WTC11 (cell line): ENCODE data around the gene GSX1. TPM values are rescaled to one million over a fixed set of nuclear protein-coding genes. Genes with fewer than 3 reads are reported as not detected.
A peak's percentile ranks its signal among the peaks of the same experiment; 100 is the strongest.
"Not testable (repeated sequence)": the region's sequence is repeated elsewhere in the genome, so short reads cannot be mapped to it uniquely, and the experiment has no call there.

Source experiments
- ATAC-seq: fragments of 200-7000 bp; cut with Tn5 transposase; 2 replicates; pipeline ENCODE4 v1.10.0; 2021; ENCODE audit warnings: mild to moderate bottlenecking, moderate library complexity
- CTCF ChIA-PET: fragments of 300-600 bp; sonication (Branson Sonifier 250); formaldehyde crosslinking; loops from one replicate; lab custom pipeline; 2021; ENCODE audit warnings: antibody characterized with exemption; lab: Charles Lee
- POLR2A ChIA-PET: fragments of 350-600 bp; sonication (Branson Sonifier 250); formaldehyde crosslinking; loops from one replicate; lab custom pipeline; 2021; ENCODE audit warnings: antibody characterized with exemption; lab: Charles Lee
- DNase-seq: peaks from one replicate; pipeline ENCODE4 v3.0.0; 2021; ENCODE audit warnings: low spot score
- H3K27ac Mint-ChIP-seq: 2 replicates; pipeline ENCODE4 v1.8.0; 2021; ENCODE audit warnings: mixed read lengths
- H3K27me3 Mint-ChIP-seq: 2 replicates; pipeline ENCODE4 v1.8.0; 2021; ENCODE audit warnings: low read depth, mild to moderate bottlenecking, moderate library complexity, mixed read lengths
- H3K36me3 Mint-ChIP-seq: 2 replicates; pipeline ENCODE4 v1.8.0; 2021; ENCODE audit warnings: mixed read lengths
- H3K4me1 Mint-ChIP-seq: 2 replicates; pipeline ENCODE4 v1.8.0; 2022; ENCODE audit warnings: mixed read lengths
- H3K4me3 Mint-ChIP-seq: 2 replicates; pipeline ENCODE4 v1.8.0; 2021; ENCODE audit warnings: mild to moderate bottlenecking, moderate library complexity, mixed read lengths
- H3K9me3 Mint-ChIP-seq: 2 replicates; pipeline ENCODE4 v1.8.0; 2021; ENCODE audit warnings: mixed read lengths
- ATF1 ChIP-seq: sonication (generic); formaldehyde crosslinking; IDR thresholded peaks from 2 replicates; pipeline ENCODE4 v1.8.1; 2023; ENCODE audit warnings: mild to moderate bottlenecking, moderate library complexity, missing genetic modification reagents
- E2F4 ChIP-seq: sonication (generic); formaldehyde crosslinking; IDR thresholded peaks from 2 replicates; pipeline ENCODE4 v1.8.1; 2022; ENCODE audit warnings: low read depth, mild to moderate bottlenecking, moderate library complexity, missing genetic modification reagents, borderline replicate concordance
- E2F5 ChIP-seq: sonication (generic); formaldehyde crosslinking; IDR thresholded peaks from 2 replicates; pipeline ENCODE4 v1.8.1; 2022; ENCODE audit warnings: mild to moderate bottlenecking, moderate library complexity, missing genetic modification reagents
- EMX1 ChIP-seq: fragments of 250-450 bp; sonication (Bioruptor Pico); IDR thresholded peaks from 2 replicates; pipeline ENCODE4 v1.8.0; 2021; ENCODE audit warnings: mild to moderate bottlenecking
- ETV6 ChIP-seq: sonication (generic); formaldehyde crosslinking; IDR thresholded peaks from 2 replicates; pipeline ENCODE4 v1.8.1; 2022; ENCODE audit warnings: mild to moderate bottlenecking, missing genetic modification reagents
- HMGXB4 ChIP-seq: sonication (generic); formaldehyde crosslinking; IDR thresholded peaks from 2 replicates; pipeline ENCODE4 v1.8.1; 2023; ENCODE audit warnings: mild to moderate bottlenecking, moderate library complexity, missing genetic modification reagents
- IRF2 ChIP-seq: sonication (generic); formaldehyde crosslinking; IDR thresholded peaks from 2 replicates; pipeline ENCODE4 v1.8.0; 2022; ENCODE audit warnings: low read depth, missing genetic modification reagents, borderline replicate concordance
- NR1H2 ChIP-seq: sonication (generic); formaldehyde crosslinking; IDR thresholded peaks from 2 replicates; pipeline ENCODE4 v1.9.0; 2021; ENCODE audit warnings: mild to moderate bottlenecking, moderate library complexity, missing genetic modification reagents
- RORB ChIP-seq: fragments of 250-450 bp; sonication (Bioruptor Pico); IDR thresholded peaks from 2 replicates; pipeline ENCODE4 v1.9.0; 2021; ENCODE audit warnings: mild to moderate bottlenecking
- SOX15 ChIP-seq: fragments of 250-450 bp; sonication (Bioruptor Pico); IDR thresholded peaks from 2 replicates; pipeline ENCODE4 v1.9.0; 2021; ENCODE audit warnings: mild to moderate bottlenecking
- TEAD1 ChIP-seq: sonication (generic); formaldehyde crosslinking; IDR thresholded peaks from 2 replicates; pipeline ENCODE4 v1.8.0; 2022; ENCODE audit warnings: mild to moderate bottlenecking, missing genetic modification reagents
- USF1 ChIP-seq: sonication (generic); formaldehyde crosslinking; IDR thresholded peaks from 2 replicates; pipeline ENCODE4 v1.8.0; 2022; ENCODE audit warnings: mild to moderate bottlenecking, missing genetic modification reagents
- ZNF121 ChIP-seq: sonication (generic); formaldehyde crosslinking; IDR thresholded peaks from 2 replicates; pipeline ENCODE4 v1.8.0; 2023; ENCODE audit warnings: missing genetic modification reagents
- ZNF219 ChIP-seq: sonication (generic); formaldehyde crosslinking; IDR thresholded peaks from 2 replicates; pipeline ENCODE4 v1.8.0; 2023; ENCODE audit warnings: missing genetic modification reagents, mild to moderate bottlenecking, borderline replicate concordance
- ZNF532 ChIP-seq: fragments of 250-450 bp; sonication (Bioruptor Pico); IDR thresholded peaks from 2 replicates; pipeline ENCODE4 v1.9.0; 2021; ENCODE audit warnings: mild to moderate bottlenecking, borderline replicate concordance
- ZSCAN18 ChIP-seq: fragments of 250-450 bp; sonication (Bioruptor Pico); IDR thresholded peaks from 2 replicates; pipeline ENCODE4 v2.1.2; 2022; ENCODE audit warnings: mild to moderate bottlenecking, moderate library complexity
- total RNA-seq: library from RNA; stranded (reverse); gene quantifications from 3 replicates; pipeline ENCODE4 v1.2.3, GENCODE V29; 2021

The GSX1 gene
- total RNA-seq, 1 experiment from 2014 or later, result not detected

GRCh38 chr13:27792393-27793218, at the start of gene GSX1 (continued):
- TF ChIP-seq E2F5, result no peak
- TF ChIP-seq SOX15 (CRISPR knock-in tag), result no peak
- TF ChIP-seq RORB, result no peak
- TF ChIP-seq ZNF532 (CRISPR knock-in tag), result no peak
- TF ChIP-seq ETV6, result no peak
- peak; percentile 63; the same call in 1 of the 2 replicates for TF ChIP-seq USF1 (CRISPR knock-in tag)
- no peak for TF ChIP-seq EMX1 (CRISPR knock-in tag)
- TF ChIP-seq ZNF219 (CRISPR knock-in tag), result peak; percentile 84; the same call in 1 of the 2 replicates
- no peak for TF ChIP-seq HMGXB4 (CRISPR knock-in tag)
- TF ChIP-seq E2F4 (CRISPR knock-in tag), result peak; percentile 61; the same call in 1 of the 2 replicates

GRCh38 chr13:27744801-27745200, 47.5 kb upstream of the GSX1 start:
- ChIA-PET CTCF (interaction anchor here (0.6 to 1.6 kb wide), 6 partner anchors 26 to 383 kb away, joined by 3 to 8 read pairs (median 4); no protein-coding TSS in a partner anchor), POLR2A (no interaction called here)
- peak overlapping the region; percentile 97 for H3K27ac Mint-ChIP-seq
- peaks cover 39% of the 10 kb centered on the region for H3K4me1 Mint-ChIP-seq
- H3K27me3 Mint-ChIP-seq, result peaks cover 15% of the 10 kb centered on the region
- peak overlapping the region; percentile 46 for H3K4me3 Mint-ChIP-seq
- DNase-seq (peak; percentile 41), ATAC-seq (peak; percentile 86)
- H3K9me3 Mint-ChIP-seq, result peaks cover 22% of the 10 kb centered on the region
- peaks cover 7% of the 10 kb centered on the region for H3K36me3 Mint-ChIP-seq
- 0 out of 2 replicates have a peak, but pooled peaks have one; percentile 32 for TF ChIP-seq TEAD1 (CRISPR knock-in tag)
- no peak for TF ChIP-seq NR1H2

- Mint-ChIP-seq H3K9me3 (peaks cover 22% of the 10 kb centered on the region), H3K27ac (peak overlapping the region; percentile 97), H3K4me1 (peaks cover 39% of the 10 kb centered on the region), H3K36me3 (peaks cover 7% of the 10 kb centered on the region), H3K27me3 (peaks cover 15% of the 10 kb centered on the region), H3K4me3 (peak overlapping the region; percentile 46)
- DNase-seq (no peak), ATAC-seq (peak; percentile 74)
- TF ChIP-seq ZNF121 (CRISPR knock-in tag) (no peak), IRF2 (CRISPR knock-in tag) (no peak), ZSCAN18 (CRISPR knock-in tag) (no peak), ATF1 (CRISPR knock-in tag) (no peak)
- ChIA-PET CTCF (interaction anchor here (1.0 to 1.6 kb wide), 5 partner anchors 25 to 383 kb away, joined by 3 to 8 read pairs (median 4); no protein-coding TSS in a partner anchor), POLR2A (no interaction called here)
Measured at GRCh38 chr13:27745301-27745700, 47.0 kb upstream of the GSX1 start.

- POLR2A ChIA-PET, H3K36me3 Mint-ChIP-seq, H3K27ac Mint-ChIP-seq, ATAC-seq, H3K4me3 Mint-ChIP-seq, DNase-seq: not testable (repeated sequence)
- Mint-ChIP-seq H3K9me3 (peaks cover 14% of the 10 kb centered on the region), H3K27me3 (peaks cover 10% of the 10 kb centered on the region), H3K4me1 (peaks cover 54% of the 10 kb centered on the region)
- CTCF ChIA-PET, result interaction anchor here (0.9 to 2.0 kb wide), 2 partner anchors 78 to 215 kb away, joined by 3 to 8 read pairs; no protein-coding TSS in a partner anchor
Measured at GRCh38 chr13:27748143-27748542, 44.1 kb upstream of the GSX1 start.
